GM13977 (cell line): Measurements from ENCODE around the gene CISD1.

Experiments
- DNase-seq: peaks from one replicate; pipeline ENCODE4 v3.0.0; 2012; ENCODE audit warnings: low spot score
- in situ Hi-C: fragments of 300-500 bp; cut with MboI; formaldehyde crosslinking; loops from one replicate; pipeline ENCODE4 v1.12.0; 2022; ENCODE audit warnings: low sequenced_read_pairs, low pct_unique_long_range_greater_than_20kb, mixed read lengths, inconsistent platforms; ENCODE audit not compliant: unreplicated experiment
- TF ChIP-seq, protein P1 (sequence below): IDR thresholded peaks from 2 replicates; pipeline ENCODE4 v1.5.1; 2012; ENCODE audit warnings: mild to moderate bottlenecking, control low read depth; ENCODE audit not compliant: insufficient read depth; ENCODE audit errors: extremely low read depth, missing control alignments

CISD1 gene

DNA sequence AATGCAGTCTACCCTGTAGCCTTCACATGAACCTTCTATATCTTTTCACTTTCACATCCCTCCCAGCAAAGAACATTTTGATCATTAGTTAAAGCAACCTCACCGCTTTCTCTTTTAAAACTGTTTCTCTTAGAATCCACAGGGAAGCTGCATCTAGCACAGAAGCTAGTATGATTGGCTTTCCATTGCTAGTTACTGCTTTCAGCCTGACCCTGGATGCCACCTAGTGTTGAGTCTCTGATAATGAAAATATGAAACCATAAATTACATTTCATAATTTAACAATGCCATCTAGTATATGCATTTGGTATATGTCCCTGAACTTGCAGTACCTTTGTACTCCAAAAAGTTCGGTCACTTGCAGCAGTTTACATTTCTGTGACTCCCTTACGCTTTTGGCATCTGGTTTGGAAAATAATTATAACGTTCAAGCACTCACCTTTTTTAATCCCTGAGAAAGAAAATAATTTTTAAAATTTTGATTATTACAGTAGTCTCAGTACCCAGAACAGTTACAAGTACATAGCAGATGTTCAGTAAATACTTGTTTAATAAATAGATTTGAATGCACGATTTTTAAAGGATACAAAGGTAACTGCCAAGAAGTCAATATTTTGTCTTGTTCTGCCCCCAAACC is 22.7 kb downstream of the CISD1 start:
- in situ Hi-C loops, result no loop called here
- DNase-seq, result peak; percentile 28
- TF ChIP-seq, protein P1, sequence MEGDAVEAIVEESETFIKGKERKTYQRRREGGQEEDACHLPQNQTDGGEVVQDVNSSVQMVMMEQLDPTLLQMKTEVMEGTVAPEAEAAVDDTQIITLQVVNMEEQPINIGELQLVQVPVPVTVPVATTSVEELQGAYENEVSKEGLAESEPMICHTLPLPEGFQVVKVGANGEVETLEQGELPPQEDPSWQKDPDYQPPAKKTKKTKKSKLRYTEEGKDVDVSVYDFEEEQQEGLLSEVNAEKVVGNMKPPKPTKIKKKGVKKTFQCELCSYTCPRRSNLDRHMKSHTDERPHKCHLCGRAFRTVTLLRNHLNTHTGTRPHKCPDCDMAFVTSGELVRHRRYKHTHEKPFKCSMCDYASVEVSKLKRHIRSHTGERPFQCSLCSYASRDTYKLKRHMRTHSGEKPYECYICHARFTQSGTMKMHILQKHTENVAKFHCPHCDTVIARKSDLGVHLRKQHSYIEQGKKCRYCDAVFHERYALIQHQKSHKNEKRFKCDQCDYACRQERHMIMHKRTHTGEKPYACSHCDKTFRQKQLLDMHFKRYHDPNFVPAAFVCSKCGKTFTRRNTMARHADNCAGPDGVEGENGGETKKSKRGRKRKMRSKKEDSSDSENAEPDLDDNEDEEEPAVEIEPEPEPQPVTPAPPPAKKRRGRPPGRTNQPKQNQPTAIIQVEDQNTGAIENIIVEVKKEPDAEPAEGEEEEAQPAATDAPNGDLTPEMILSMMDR, result peak; percentile 67

DNA sequence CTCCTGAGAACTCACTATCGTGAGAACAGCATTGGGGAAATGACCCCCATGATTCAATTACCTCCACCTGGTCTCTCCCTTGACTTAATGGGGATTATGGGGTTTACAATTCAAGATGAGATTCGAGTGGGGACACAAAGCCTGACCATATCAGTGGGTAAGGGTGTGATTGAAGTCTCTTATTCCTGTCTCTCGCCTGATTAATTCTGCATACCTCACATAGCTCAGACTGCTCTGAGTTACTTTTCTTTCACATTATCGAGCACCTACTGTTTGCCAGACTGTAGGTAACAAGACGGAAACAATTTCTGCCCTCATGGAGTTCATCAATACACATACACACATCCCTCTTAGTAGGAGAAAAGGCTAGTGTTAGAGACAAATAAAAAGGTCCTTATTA is 25.0 kb downstream of the CISD1 start:
- in situ Hi-C loops, result no loop called here
- DNase-seq, result no peak
- TF ChIP-seq, protein P1, result no peak

DNA sequence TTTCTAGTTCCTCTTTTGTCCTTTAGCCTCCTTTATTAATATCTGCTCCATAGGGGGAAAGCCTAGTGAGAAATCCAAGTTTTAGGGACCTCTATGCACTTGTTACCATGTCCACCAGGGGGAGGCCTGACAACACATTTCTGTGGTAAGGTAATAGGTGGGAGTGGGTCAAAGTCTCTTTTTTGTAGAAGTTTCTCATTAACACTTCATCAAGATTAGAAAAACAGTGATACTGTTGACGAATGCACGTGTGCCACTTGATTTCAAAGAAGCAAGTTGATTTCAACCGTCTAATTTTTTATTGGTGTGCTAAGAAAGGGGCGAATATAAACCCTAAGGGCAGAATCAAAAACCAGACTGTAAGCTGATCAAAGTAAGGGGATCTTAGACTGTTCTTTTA is 30.6 kb downstream of the CISD1 start:
- peak; percentile 52 for DNase-seq
- in situ Hi-C loops, result no loop called here
- TF ChIP-seq, protein P1, result peak; percentile 84

DNA sequence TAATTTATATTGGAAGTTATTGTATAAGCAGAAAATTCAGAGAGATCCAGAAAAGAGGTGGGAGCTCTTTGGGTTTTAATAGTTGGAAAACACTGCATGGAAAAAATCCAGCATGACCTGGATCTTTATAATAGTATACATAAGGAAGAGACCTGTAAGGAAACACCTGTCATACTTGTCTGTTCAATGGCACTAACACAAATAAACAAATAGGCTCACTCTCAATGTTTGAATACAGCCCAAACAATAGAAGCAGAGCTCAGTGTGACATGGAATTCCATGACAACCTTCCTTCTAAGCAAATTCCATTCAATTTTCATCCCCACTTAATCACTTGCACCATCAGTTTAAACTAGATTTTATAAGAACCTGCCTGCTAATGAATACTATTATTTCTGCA is 31.7 kb downstream of the CISD1 start:
- DNase-seq, result no peak
- in situ Hi-C loops, result no loop called here

DNA sequence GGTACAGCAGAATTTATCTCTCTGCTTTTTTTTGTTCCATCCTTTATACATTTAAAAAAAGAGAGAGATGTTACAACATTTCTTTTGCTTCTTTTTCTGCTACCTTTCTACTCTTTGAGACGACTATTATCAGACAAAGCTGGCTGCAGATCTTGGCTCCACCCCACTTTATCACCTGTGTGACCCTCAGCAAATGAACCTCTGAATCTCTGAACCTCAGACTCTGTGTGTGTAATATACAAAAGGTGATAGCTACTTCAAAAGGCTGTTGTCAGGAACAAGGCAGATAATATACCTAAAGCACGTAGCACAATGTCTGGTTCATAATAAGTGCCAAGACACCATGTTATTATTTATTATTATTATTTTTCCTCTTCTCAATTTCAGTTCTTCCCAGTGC is 33.3 kb downstream of the CISD1 start:
- no peak for DNase-seq
- in situ Hi-C loops, result no loop called here
- TF ChIP-seq, protein P1, result no peak

More for the DNA sequence above, 31.7 kb downstream of the CISD1 start:
- TF ChIP-seq, protein P1, result no peak

DNA sequence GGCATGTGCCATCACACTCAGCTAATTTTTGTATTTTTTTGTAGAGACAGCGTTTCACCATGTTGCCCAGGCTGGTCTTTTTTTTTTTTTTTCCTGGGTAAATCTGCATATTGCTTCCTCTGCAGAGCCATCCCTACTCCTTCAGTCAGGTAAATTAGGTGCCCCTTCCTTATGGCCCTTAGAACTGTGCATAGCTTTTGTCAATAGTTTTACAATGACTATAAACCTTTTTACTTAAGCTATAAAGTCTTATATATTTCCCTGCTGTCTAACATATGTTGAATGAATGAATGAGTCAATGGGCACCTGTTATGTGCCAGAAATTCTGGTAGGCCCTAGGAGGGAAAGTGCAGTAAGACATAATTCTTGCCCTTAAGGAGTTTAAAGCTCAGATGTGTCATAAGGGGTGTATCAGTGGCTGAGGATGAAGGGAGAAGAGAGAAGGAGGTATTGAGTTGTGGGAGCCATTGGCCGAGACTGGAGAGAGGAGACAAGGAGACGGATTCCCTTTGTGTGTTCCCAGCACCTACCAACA is 35.2 kb downstream of the CISD1 start:
- TF ChIP-seq, protein P1, result no peak
- DNase-seq, result no peak
- in situ Hi-C loops, result no loop called here
